Measurements from ENCODE around the gene PTPRM.

PTPRM gene

GRCh38 chr18:7566567-7567473 lies at the start of gene PTPRM:
TSS of gene PTPRM (plus strand) at chr18:7567316. CDS start at chr18:7567819, 503 bp downstream.
- no peak for DNase-seq

GRCh38 chr18:7517852-7518251 lies 49.3 kb upstream of the PTPRM start:
- no peak for DNase-seq

GRCh38 chr18:7520200-7520785 lies 46.8 kb upstream of the PTPRM start:
- DNase-seq, result no peak

- no peak for DNase-seq
Measured at GRCh38 chr18:7521226-7521856, 45.8 kb upstream of the PTPRM start.

- DNase-seq, result no peak
Measured at GRCh38 chr18:7523772-7524171, 43.3 kb upstream of the PTPRM start.

- no peak for DNase-seq
Measured at GRCh38 chr18:7524786-7525185, 42.3 kb upstream of the PTPRM start.

- no peak for DNase-seq
Measured at GRCh38 chr18:7532942-7533341, 34.2 kb upstream of the PTPRM start.

GRCh38 chr18:7535436-7536205 lies 31.5 kb upstream of the PTPRM start:
- no peak for DNase-seq

GRCh38 chr18:7537145-7537544 lies 30.0 kb upstream of the PTPRM start:
- DNase-seq, result no peak

- no peak for DNase-seq
Measured at GRCh38 chr18:7541835-7542234, 25.3 kb upstream of the PTPRM start.

- DNase-seq, result no peak
Measured at GRCh38 chr18:7544686-7545085, 22.4 kb upstream of the PTPRM start.

- DNase-seq, result no peak
Measured at GRCh38 chr18:7545734-7546133, 21.4 kb upstream of the PTPRM start.

- DNase-seq, result no peak
Measured at GRCh38 chr18:7548221-7548620, 18.9 kb upstream of the PTPRM start.

GRCh38 chr18:7548721-7549120 lies 18.4 kb upstream of the PTPRM start:
- DNase-seq, result no peak

GRCh38 chr18:7557973-7558372 lies 9.1 kb upstream of the PTPRM start:
- DNase-seq, result no peak

GRCh38 chr18:7558769-7559168 lies 8.3 kb upstream of the PTPRM start:
- DNase-seq, result no peak

- no peak for DNase-seq
Measured at GRCh38 chr18:7559709-7560319, 7.3 kb upstream of the PTPRM start.

- no peak for DNase-seq
Measured at GRCh38 chr18:7561909-7562460, 5.1 kb upstream of the PTPRM start.

- no peak for DNase-seq
Measured at GRCh38 chr18:7562491-7562890, 4.6 kb upstream of the PTPRM start.

GRCh38 chr18:7565677-7566076 lies 1.4 kb upstream of the PTPRM start:
- no peak for DNase-seq

- no peak for DNase-seq
Measured at GRCh38 chr18:7566244-7566566, 911 bp upstream of the PTPRM start.

Data from SHP77 (cell line).